CD4-positive, alpha-beta T cell (primary cell): Measurements from ENCODE around the gene ABI3. TPM values are rescaled to one million over a fixed set of nuclear protein-coding genes. Genes with fewer than 3 reads are reported as not detected.

ENCODE experiments used
- ATAC-seq: fragments of 200-7000 bp; cut with Tn5 transposase; one replicate; pipeline ENCODE4 v1.10.0; 2022; ENCODE audit warnings: mild to moderate bottlenecking; ENCODE audit not compliant: poor library complexity
- CTCF ChIA-PET: fragments of 350-600 bp; sonication (Branson Sonifier 250); formaldehyde crosslinking; loops from one replicate; lab custom pipeline; 2021; ENCODE audit warnings: antibody characterized with exemption, inconsistent platforms; lab: Charles Lee
- POLR2A ChIA-PET: fragments of 350-600 bp; sonication (Branson Sonifier 250); formaldehyde crosslinking; loops from one replicate; lab custom pipeline; 2021; ENCODE audit warnings: antibody characterized with exemption, inconsistent platforms; lab: Charles Lee
- DNase-seq, 14 experiments: peaks; one replicate each; pipeline ENCODE4 v3.0.0-alpha.2; 2013 to 2020; ENCODE audit warnings: mixed read lengths in 2 of 14
- H3K27ac ChIP-seq, 2 donors: one replicate each; pipeline versions ENCODE4 v1.5.1 to v1.7.0; 2013; ENCODE audit warnings: low read length in 2 of 2, low read depth in 1 of 2, mild to moderate bottlenecking in 1 of 2
- H3K27me3 ChIP-seq, 2 experiments: 1 replicate in 1 of 2; 2 replicates in 1 of 2; pipeline versions ENCODE4 v1.6.1 to v1.7.0; 2013; ENCODE audit warnings: low read length in 2 of 2, control low read depth in 1 of 2, mild to moderate bottlenecking in 1 of 2, moderate library complexity in 1 of 2; ENCODE audit not compliant: insufficient read depth in 2 of 2, control insufficient read depth in 1 of 2
- H3K36me3 ChIP-seq: one replicate; pipeline ENCODE4 v1.6.1; 2013; ENCODE audit warnings: low read length, control low read depth; ENCODE audit not compliant: insufficient read depth
- H3K4me1 ChIP-seq: one replicate; pipeline ENCODE4 v1.6.1; 2013; ENCODE audit warnings: low read length, control low read depth; ENCODE audit not compliant: insufficient read depth
- H3K4me3 ChIP-seq: one replicate; pipeline ENCODE4 v1.5.1; 2013; ENCODE audit warnings: mild to moderate bottlenecking, low read length, moderate library complexity
- H3K9me3 ChIP-seq, 2 experiments: 1 replicate in 1 of 2; 2 replicates in 1 of 2; pipeline versions ENCODE4 v1.6.1 to v1.7.0; 2013; ENCODE audit warnings: low read length in 2 of 2, mild to moderate bottlenecking in 2 of 2, control low read depth in 1 of 2, moderate library complexity in 1 of 2; ENCODE audit not compliant: control insufficient read depth in 1 of 2, insufficient read depth in 1 of 2
- H3K27ac Mint-ChIP-seq: one replicate; pipeline ENCODE4 v1.8.0; 2020; ENCODE audit warnings: mixed read lengths
- H3K27me3 Mint-ChIP-seq: one replicate; pipeline ENCODE4 v1.8.0; 2021; ENCODE audit warnings: mixed read lengths
- H3K36me3 Mint-ChIP-seq: one replicate; pipeline ENCODE4 v1.8.0; 2021; ENCODE audit warnings: low read depth, mixed read lengths
- H3K4me1 Mint-ChIP-seq: one replicate; pipeline ENCODE4 v1.8.0; 2021; ENCODE audit warnings: low read depth, mixed read lengths
- H3K4me3 Mint-ChIP-seq: one replicate; pipeline ENCODE4 v1.8.0; 2020; ENCODE audit warnings: mild to moderate bottlenecking, mixed read lengths
- H3K9me3 Mint-ChIP-seq: one replicate; pipeline ENCODE4 v1.8.0; 2020; ENCODE audit warnings: mixed read lengths
- intact Hi-C, 2 experiments: fragments of 100-400 bp; cut with DNase I in 1 of 2; cut with micrococcal nuclease in 1 of 2; formaldehyde crosslinking; loops; one replicate each; pipeline versions ENCODE4 v1.15.1 to v1.9.0; 2023 to 2025; cut with DNase I, micrococcal nuclease
- total RNA-seq, 174 experiments: library from RNA in 2 of 174; stranded (reverse) in 2 of 174; gene quantifications; one replicate each; pipeline ENCODE4 v1.2.3 and lab custom pipeline; 2021 to 2026
- TF ChIP-seq, protein P1 (sequence below): fragments of 200-600 bp; IDR thresholded peaks from one replicate; pipeline ENCODE4 v1.8.0; 2022; ENCODE audit warnings: antibody characterized with exemption, mild to moderate bottlenecking

The ABI3 gene
- total RNA-seq, 2 experiments from 2014 or later: 5.6 to 5.8 TPM

DNA sequence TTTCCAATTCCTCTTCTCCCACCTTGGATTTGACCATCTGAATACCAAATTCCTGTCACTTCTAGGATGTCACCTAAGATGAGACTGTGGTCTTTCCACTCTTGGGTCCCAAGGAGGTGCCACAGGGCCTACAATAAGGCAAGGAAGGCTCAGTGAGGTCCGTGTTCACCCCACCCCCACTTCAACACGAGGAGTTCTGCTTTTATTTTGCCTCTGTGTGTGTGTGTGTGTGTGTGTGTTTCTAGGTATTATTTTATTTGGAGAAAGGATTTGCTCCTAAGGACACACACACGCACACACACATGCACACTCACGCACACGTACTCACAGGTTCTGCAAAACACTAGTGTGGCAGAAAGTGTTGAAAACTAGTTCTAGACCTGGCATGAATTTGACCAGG, 44.6 kb downstream of the ABI3 start:
- no peak for ATAC-seq
- Mint-ChIP-seq H3K27ac (no peak overlapping the region), H3K4me1 (peaks cover 4% of the 10 kb centered on the region), H3K9me3 (no peaks in the 10 kb centered on the region), H3K27me3 (peaks cover 2% of the 10 kb centered on the region), H3K4me3 (no peak overlapping the region), H3K36me3 (no peaks in the 10 kb centered on the region)
- Histone ChIP-seq H3K27ac (no peak overlapping the region), H3K4me3 (no peak overlapping the region), H3K4me1 (peaks cover 7% of the 10 kb centered on the region), H3K9me3 (no peaks in the 10 kb centered on the region), H3K36me3 (no peaks in the 10 kb centered on the region), H3K27me3 (no peaks in the 10 kb centered on the region)
- TF ChIP-seq, protein P1, sequence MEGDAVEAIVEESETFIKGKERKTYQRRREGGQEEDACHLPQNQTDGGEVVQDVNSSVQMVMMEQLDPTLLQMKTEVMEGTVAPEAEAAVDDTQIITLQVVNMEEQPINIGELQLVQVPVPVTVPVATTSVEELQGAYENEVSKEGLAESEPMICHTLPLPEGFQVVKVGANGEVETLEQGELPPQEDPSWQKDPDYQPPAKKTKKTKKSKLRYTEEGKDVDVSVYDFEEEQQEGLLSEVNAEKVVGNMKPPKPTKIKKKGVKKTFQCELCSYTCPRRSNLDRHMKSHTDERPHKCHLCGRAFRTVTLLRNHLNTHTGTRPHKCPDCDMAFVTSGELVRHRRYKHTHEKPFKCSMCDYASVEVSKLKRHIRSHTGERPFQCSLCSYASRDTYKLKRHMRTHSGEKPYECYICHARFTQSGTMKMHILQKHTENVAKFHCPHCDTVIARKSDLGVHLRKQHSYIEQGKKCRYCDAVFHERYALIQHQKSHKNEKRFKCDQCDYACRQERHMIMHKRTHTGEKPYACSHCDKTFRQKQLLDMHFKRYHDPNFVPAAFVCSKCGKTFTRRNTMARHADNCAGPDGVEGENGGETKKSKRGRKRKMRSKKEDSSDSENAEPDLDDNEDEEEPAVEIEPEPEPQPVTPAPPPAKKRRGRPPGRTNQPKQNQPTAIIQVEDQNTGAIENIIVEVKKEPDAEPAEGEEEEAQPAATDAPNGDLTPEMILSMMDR: no peak
- CTCF ChIA-PET: no interaction called here
- no peak for DNase-seq
- intact Hi-C loops: no loop called here
- POLR2A ChIA-PET: no interaction called here

DNA sequence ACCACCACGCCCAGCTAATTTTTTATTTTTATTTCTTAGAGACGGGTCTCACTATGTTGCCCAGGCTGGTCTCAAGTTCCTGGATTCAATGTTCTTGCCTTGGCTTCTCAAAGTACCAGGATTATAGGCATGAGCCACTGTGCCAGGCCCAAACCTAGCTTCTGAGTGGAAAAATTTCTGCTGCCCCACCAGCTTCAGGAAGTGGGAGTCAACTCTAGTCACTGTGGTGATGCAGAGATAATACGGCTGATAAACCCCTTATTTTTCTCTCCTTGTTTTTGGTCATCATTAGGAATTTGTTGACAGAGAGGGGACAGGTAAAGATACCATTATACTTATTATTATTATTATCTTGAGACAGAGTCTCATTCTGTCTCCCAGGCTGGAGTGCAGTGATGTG, 47.9 kb downstream of the ABI3 start:
- H3K4me1 ChIP-seq: peaks cover 15% of the 10 kb centered on the region
- no peaks in the 10 kb centered on the region for H3K9me3 ChIP-seq
- no peaks in the 10 kb centered on the region for H3K36me3 ChIP-seq
- Mint-ChIP-seq H3K36me3 (no peaks in the 10 kb centered on the region), H3K27ac (no peak overlapping the region), H3K4me1 (peaks cover 11% of the 10 kb centered on the region), H3K9me3 (no peaks in the 10 kb centered on the region), H3K4me3 (no peak overlapping the region), H3K27me3 (peaks cover 4% of the 10 kb centered on the region)
- no peak overlapping the region for H3K27ac ChIP-seq
- H3K4me3 ChIP-seq: no peak overlapping the region
- ChIA-PET CTCF (no interaction called here), POLR2A (no interaction called here)
- DNase-seq (no peak), ATAC-seq (no peak)
- peaks cover 0 to 8% of the 10 kb centered on the region in 2 experiments for H3K27me3 ChIP-seq
- TF ChIP-seq, protein P1: no peak
- intact Hi-C loops: no loop called here

DNA sequence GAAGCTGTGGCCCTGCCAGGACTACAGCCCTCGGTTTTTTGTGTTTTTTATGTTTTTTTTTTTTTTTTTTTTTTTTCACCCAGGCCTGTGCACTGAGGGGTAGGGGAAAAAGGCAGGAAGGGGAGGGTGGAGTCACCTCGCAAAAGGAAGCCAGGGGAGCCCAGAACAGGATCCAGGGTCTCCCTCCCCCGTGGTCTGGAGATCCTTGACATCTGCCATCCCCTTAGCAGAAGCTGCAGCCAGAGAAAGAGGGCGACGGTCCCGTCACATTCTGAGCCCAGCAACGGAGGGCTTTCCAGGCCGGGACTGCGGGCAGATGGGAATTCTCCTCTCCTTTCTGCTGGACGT, 49.1 kb downstream of the ABI3 start:
- Mint-ChIP-seq H3K9me3 (no peaks in the 10 kb centered on the region), H3K4me3 (peak overlapping the region; percentile 83), H3K4me1 (peaks cover 11% of the 10 kb centered on the region), H3K36me3 (no peaks in the 10 kb centered on the region), H3K27ac (no peak overlapping the region), H3K27me3 (peaks cover 6% of the 10 kb centered on the region)
- Histone ChIP-seq H3K27me3 (peaks cover 0 to 8% of the 10 kb centered on the region in 2 experiments), H3K4me1 (peaks cover 15% of the 10 kb centered on the region), H3K9me3 (no peaks in the 10 kb centered on the region), H3K27ac (no peak overlapping the region), H3K4me3 (peak overlapping the region; percentile 65), H3K36me3 (no peaks in the 10 kb centered on the region)
- DNase-seq: peak in 1 of 14 experiments; percentile 21
- no peak for ATAC-seq
- ChIA-PET CTCF (interaction anchor here (0.9 kb wide), 1 partner anchor 31 kb away, joined by 3 read pairs; no protein-coding TSS in a partner anchor), POLR2A (interaction anchor here (0.7 to 1.3 kb wide), 2 partner anchors 32 to 35 kb away, joined by 3 read pairs; no protein-coding TSS in a partner anchor)
- intact Hi-C loops: no loop called here
- TF ChIP-seq, protein P1: no peak
